ENCODE measurements around the gene LRRFIP2.
A peak's percentile ranks its signal among the peaks of the same experiment; 100 is the strongest.

The LRRFIP2 gene

DNA sequence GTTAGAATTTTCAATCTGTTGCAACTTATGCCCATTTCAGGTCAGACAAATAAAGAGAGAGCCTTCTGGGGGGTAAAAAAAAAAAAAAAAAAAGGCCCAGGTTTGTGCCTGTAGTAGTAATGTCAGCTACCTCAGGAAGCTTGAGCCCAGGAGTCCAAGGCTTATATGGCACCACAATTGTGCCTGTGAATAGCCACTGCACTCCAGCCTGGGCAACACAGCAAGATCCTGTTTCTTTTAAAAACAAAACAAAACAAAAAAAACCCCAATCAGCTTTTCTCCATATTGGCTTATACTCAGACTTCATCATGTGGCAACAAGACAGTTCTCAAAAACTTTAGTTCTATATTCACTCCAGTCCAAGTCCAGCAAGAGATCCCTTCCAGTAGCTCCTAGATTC, 8.4 kb upstream of the LRRFIP2 start:
- peaks cover 16% of the 10 kb centered on the region for H3K4me1 ChIP-seq (ENCODE audit: control insufficient read depth, insufficient read depth, low read length)
- peak overlapping the region; percentile 71 for H3K27ac ChIP-seq (ENCODE audit: low read depth, low read length)
- H3K4me3 ChIP-seq (ENCODE audit: low read length): no peak overlapping the region
- no peaks in the 10 kb centered on the region for H3K27me3 ChIP-seq (ENCODE audit: control insufficient read depth, insufficient read depth, low read length)
- no peaks in the 10 kb centered on the region for H3K36me3 ChIP-seq (ENCODE audit: control insufficient read depth, insufficient read depth, low read length)
- H3K9ac ChIP-seq (ENCODE audit: low read length): no peak overlapping the region

- peaks cover 25% of the 10 kb centered on the region for H3K4me1 ChIP-seq (ENCODE audit: control insufficient read depth, insufficient read depth, low read length)
- no peak overlapping the region for H3K9ac ChIP-seq (ENCODE audit: low read length)
- no peak overlapping the region for H3K4me3 ChIP-seq (ENCODE audit: low read length)
- H3K36me3 ChIP-seq (ENCODE audit: control insufficient read depth, insufficient read depth, low read length): no peaks in the 10 kb centered on the region
- H3K27me3 ChIP-seq (ENCODE audit: control insufficient read depth, insufficient read depth, low read length): no peaks in the 10 kb centered on the region
- H3K27ac ChIP-seq (ENCODE audit: low read depth, low read length): no peak overlapping the region
Measured at GRCh38 chr3:37181756-37182155, 7.4 kb upstream of the LRRFIP2 start.

DNA sequence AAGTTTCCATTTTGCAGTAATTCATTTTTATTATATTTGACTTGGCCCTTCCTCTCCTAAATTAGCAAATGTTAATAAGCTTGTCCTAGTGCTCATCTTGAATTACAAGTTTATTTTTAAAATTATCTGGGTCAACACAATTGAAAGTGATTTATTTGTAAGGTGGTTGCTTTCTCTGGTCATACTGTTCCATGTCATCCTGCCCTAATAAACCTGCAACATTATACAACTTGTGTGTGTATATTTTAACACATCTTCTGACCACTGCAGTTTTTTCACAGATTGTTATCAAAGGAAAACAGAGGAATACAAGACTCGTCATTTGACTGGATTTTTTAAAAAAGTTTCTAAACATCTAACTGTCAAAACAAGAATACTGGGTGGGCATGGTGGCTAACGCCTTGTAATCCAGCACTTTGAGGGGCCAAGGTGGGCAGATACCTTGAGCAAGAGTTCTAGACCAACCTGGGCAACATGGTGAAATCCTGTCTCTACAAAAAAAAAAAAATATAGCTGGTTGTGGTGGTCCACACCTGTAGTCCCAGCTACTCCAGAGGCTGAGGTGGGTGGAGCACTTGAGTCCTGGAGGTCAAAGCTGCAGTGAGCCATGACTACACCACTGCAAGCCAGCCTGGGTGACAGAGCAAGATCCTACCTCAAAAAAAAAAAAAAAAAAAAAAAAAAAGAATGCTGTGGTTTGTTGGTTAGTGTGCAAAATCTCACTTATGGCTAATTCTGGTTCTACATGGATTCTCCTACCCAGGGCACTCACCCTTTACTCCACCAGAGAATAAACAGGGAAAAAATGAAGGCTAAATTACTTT, 5.0 kb upstream of the LRRFIP2 start:
- peaks cover 2% of the 10 kb centered on the region for H3K36me3 ChIP-seq (ENCODE audit: control insufficient read depth, insufficient read depth, low read length)
- H3K9ac ChIP-seq (ENCODE audit: low read length): no peak overlapping the region
- no peak overlapping the region for H3K4me3 ChIP-seq (ENCODE audit: low read length)
- H3K27ac ChIP-seq (ENCODE audit: low read depth, low read length): no peak overlapping the region
- H3K4me1 ChIP-seq (ENCODE audit: control insufficient read depth, insufficient read depth, low read length): peaks cover 26% of the 10 kb centered on the region
- H3K27me3 ChIP-seq (ENCODE audit: control insufficient read depth, insufficient read depth, low read length): no peaks in the 10 kb centered on the region

GRCh38 chr3:37173806-37174205, 576 bp downstream of the LRRFIP2 start:
- no peaks in the 10 kb centered on the region for H3K27me3 ChIP-seq (ENCODE audit: control insufficient read depth, insufficient read depth, low read length)
- H3K4me1 ChIP-seq (ENCODE audit: control insufficient read depth, insufficient read depth, low read length): peaks cover 17% of the 10 kb centered on the region
- H3K36me3 ChIP-seq (ENCODE audit: control insufficient read depth, insufficient read depth, low read length): peaks cover 2% of the 10 kb centered on the region
- H3K9ac ChIP-seq (ENCODE audit: low read length): no peak overlapping the region
- H3K4me3 ChIP-seq (ENCODE audit: low read length): no peak overlapping the region
- no peak overlapping the region for H3K27ac ChIP-seq (ENCODE audit: low read depth, low read length)

DNA sequence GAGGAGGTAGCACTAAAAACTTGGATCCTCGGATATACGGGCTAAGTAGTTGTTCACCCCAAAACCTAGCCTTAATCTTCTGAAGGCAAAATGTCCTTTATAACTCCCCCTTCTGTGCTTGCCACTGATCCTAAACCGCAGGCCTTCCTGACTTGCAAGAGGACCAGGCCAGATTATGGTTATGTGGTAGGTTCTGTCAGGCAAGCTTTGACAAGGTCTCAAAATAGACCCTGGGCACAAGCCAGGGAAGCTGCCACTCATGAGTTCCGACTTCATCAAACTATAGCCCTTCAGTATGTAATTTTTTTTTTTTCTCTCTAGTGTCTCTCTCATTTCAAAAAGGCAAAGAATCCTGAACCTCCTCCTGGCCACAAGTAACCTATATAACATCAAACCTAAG, 3.2 kb downstream of the LRRFIP2 start:
- H3K4me1 ChIP-seq (ENCODE audit: control insufficient read depth, insufficient read depth, low read length): peaks cover 5% of the 10 kb centered on the region
- no peak overlapping the region for H3K27ac ChIP-seq (ENCODE audit: low read depth, low read length)
- no peak overlapping the region for H3K9ac ChIP-seq (ENCODE audit: low read length)
- no peaks in the 10 kb centered on the region for H3K27me3 ChIP-seq (ENCODE audit: control insufficient read depth, insufficient read depth, low read length)
- H3K36me3 ChIP-seq (ENCODE audit: control insufficient read depth, insufficient read depth, low read length): peaks cover 2% of the 10 kb centered on the region
- H3K4me3 ChIP-seq (ENCODE audit: low read length): no peak overlapping the region

- Histone ChIP-seq H3K4me1 (ENCODE audit: control insufficient read depth, insufficient read depth, low read length) (peaks cover 5% of the 10 kb centered on the region), H3K9ac (ENCODE audit: low read length) (no peak overlapping the region), H3K27ac (ENCODE audit: low read depth, low read length) (no peak overlapping the region), H3K4me3 (ENCODE audit: low read length) (no peak overlapping the region), H3K27me3 (ENCODE audit: control insufficient read depth, insufficient read depth, low read length) (no peaks in the 10 kb centered on the region), H3K36me3 (ENCODE audit: control insufficient read depth, insufficient read depth, low read length) (peaks cover 2% of the 10 kb centered on the region)
Measured at GRCh38 chr3:37170513-37170912, 3.9 kb downstream of the LRRFIP2 start.

GRCh38 chr3:37170060-37170459, 4.3 kb downstream of the LRRFIP2 start:
- H3K36me3 ChIP-seq (ENCODE audit: control insufficient read depth, insufficient read depth, low read length): peaks cover 2% of the 10 kb centered on the region
- no peaks in the 10 kb centered on the region for H3K27me3 ChIP-seq (ENCODE audit: control insufficient read depth, insufficient read depth, low read length)
- H3K4me3 ChIP-seq (ENCODE audit: low read length): no peak overlapping the region
- no peak overlapping the region for H3K27ac ChIP-seq (ENCODE audit: low read depth, low read length)
- H3K9ac ChIP-seq (ENCODE audit: low read length): no peak overlapping the region
- H3K4me1 ChIP-seq (ENCODE audit: control insufficient read depth, insufficient read depth, low read length): peaks cover 5% of the 10 kb centered on the region

DNA sequence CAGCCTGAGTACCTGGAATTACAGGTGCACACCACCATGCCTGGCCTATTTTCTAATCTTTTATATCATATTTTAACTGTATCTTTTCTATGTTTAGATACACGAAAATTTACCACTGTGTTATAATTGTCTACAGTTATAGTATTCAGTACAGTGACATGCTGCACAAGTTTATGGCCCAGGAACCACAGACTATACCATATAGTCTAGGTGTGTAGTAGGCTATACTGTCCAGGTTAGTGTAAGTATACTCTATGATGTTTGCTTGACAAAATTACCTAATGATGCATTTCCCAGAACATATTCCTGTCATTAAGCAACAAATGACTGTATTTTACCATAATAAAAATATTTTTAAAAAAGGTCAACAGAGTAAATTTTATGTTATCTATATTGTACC, 5.5 kb downstream of the LRRFIP2 start:
- Histone ChIP-seq H3K27me3 (ENCODE audit: control insufficient read depth, insufficient read depth, low read length) (no peaks in the 10 kb centered on the region), H3K4me3 (ENCODE audit: low read length) (no peak overlapping the region), H3K36me3 (ENCODE audit: control insufficient read depth, insufficient read depth, low read length) (no peaks in the 10 kb centered on the region), H3K27ac (ENCODE audit: low read depth, low read length) (no peak overlapping the region), H3K9ac (ENCODE audit: low read length) (no peak overlapping the region), H3K4me1 (ENCODE audit: control insufficient read depth, insufficient read depth, low read length) (no peaks in the 10 kb centered on the region)

- H3K4me3 ChIP-seq (ENCODE audit: low read length): no peak overlapping the region
- H3K4me1 ChIP-seq (ENCODE audit: control insufficient read depth, insufficient read depth, low read length): no peaks in the 10 kb centered on the region
- no peaks in the 10 kb centered on the region for H3K36me3 ChIP-seq (ENCODE audit: control insufficient read depth, insufficient read depth, low read length)
- no peaks in the 10 kb centered on the region for H3K27me3 ChIP-seq (ENCODE audit: control insufficient read depth, insufficient read depth, low read length)
- H3K9ac ChIP-seq (ENCODE audit: low read length): no peak overlapping the region
- H3K27ac ChIP-seq (ENCODE audit: low read depth, low read length): no peak overlapping the region
Measured at GRCh38 chr3:37163262-37164015, 10.9 kb downstream of the LRRFIP2 start.

DNA sequence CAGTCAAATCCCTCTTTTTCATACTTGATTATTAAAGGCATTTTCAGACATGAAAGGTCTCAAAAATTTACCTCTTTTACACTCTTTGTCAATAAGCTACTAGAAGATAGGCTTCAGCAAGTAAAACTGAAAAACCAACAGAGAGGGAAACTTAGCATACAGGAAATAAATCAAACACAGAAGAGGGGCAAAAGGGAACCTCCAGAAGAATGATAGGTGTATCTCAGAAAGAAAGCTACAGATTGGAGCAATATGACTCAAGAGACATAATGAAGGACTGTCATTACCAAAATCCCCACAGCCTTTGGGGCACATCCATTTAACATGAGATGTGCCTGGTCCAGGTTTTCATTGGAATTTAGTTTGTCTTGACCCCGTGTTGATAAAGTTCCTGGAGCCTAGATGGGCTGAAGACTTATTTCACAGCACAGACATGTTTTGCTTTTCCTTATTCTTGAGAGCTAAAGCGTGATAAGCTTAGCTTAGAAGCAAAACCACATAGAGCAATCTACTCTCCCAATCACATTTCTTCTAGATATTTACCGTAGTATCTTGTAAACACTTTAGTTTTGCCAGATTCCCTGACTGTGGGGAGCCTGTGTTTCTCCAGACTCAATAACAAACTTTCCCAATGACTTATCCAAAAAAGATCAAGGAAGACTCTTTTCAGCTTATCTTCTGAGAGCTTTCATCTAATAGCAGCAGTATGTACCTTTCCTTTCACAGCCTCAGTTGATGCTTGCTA, 11.7 kb downstream of the LRRFIP2 start:
- no peaks in the 10 kb centered on the region for H3K27me3 ChIP-seq (ENCODE audit: control insufficient read depth, insufficient read depth, low read length)
- H3K4me3 ChIP-seq (ENCODE audit: low read length): no peak overlapping the region
- H3K36me3 ChIP-seq (ENCODE audit: control insufficient read depth, insufficient read depth, low read length): no peaks in the 10 kb centered on the region
- no peak overlapping the region for H3K9ac ChIP-seq (ENCODE audit: low read length)
- H3K4me1 ChIP-seq (ENCODE audit: control insufficient read depth, insufficient read depth, low read length): no peaks in the 10 kb centered on the region
- no peak overlapping the region for H3K27ac ChIP-seq (ENCODE audit: low read depth, low read length)

DNA sequence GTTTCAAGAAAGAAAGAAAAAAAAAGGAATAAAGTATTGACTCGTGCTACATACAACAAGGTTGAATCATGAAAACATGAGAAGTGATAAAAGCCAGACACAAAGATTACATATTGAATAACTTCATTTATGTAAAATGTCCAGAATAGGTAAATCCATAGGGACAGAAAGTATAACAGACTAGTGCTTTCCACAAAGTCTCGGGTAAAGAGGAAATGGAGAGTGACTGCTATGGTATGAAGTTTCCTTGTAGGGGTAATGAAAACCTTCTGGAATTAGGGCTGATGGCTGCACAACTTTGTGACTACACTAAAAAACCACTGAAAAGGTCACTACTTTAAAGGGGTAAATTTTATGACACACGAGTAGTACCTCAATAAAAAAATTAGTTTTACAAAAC, 13.0 kb downstream of the LRRFIP2 start:
- Histone ChIP-seq H3K4me3 (ENCODE audit: low read length) (no peak overlapping the region), H3K9ac (ENCODE audit: low read length) (no peak overlapping the region), H3K36me3 (ENCODE audit: control insufficient read depth, insufficient read depth, low read length) (no peaks in the 10 kb centered on the region), H3K27me3 (ENCODE audit: control insufficient read depth, insufficient read depth, low read length) (no peaks in the 10 kb centered on the region), H3K27ac (ENCODE audit: low read depth, low read length) (no peak overlapping the region), H3K4me1 (ENCODE audit: control insufficient read depth, insufficient read depth, low read length) (no peaks in the 10 kb centered on the region)

DNA sequence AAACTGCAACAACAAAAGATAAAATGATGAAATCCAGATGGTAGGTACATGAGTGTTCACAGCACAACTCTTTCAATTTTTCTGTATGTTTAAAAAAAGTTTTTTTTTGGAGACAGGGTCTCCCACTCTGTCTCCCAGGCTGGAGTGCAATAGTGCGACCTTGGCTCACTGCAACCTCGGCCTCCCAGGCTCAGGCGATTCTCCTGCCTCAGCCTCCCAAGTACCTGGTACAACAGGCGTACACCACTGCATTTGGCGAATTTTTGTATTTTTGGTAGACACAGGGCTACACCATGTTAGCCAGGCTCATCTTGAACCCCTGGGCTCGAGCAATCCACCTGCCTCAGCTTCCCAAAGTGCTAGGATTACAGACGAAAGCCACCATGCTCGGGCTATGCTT, 18.6 kb downstream of the LRRFIP2 start:
- no peak overlapping the region for H3K4me3 ChIP-seq (ENCODE audit: low read length)
- no peak overlapping the region for H3K9ac ChIP-seq (ENCODE audit: low read length)
- H3K36me3 ChIP-seq (ENCODE audit: control insufficient read depth, insufficient read depth, low read length): peaks cover 2% of the 10 kb centered on the region
- H3K4me1 ChIP-seq (ENCODE audit: control insufficient read depth, insufficient read depth, low read length): no peaks in the 10 kb centered on the region
- no peaks in the 10 kb centered on the region for H3K27me3 ChIP-seq (ENCODE audit: control insufficient read depth, insufficient read depth, low read length)
- H3K27ac ChIP-seq (ENCODE audit: low read depth, low read length): no peak overlapping the region
